GM12878 (cell line): ENCODE results near the gene RNF150. TPM values are rescaled to one million over a fixed set of nuclear protein-coding genes. Genes with fewer than 3 reads are reported as not detected.

ENCODE experiments used
- EP300 ChIP-seq, 2 experiments: fragments of 150-350 bp in 1 of 2; IDR thresholded peaks; 2 replicates each; pipeline ENCODE4 v1.6.1; 2011 to 2012; ENCODE audit warnings: low read depth in 2 of 2, low read length in 2 of 2, borderline replicate concordance in 1 of 2, improper control_type of control experiment in 1 of 2, inconsistent platforms in 1 of 2; ENCODE audit not compliant: control insufficient read depth in 1 of 2
- KLF5 ChIP-seq: fragments of 450-650 bp; IDR thresholded peaks from 2 replicates; pipeline ENCODE4 v1.6.1; 2014; ENCODE audit warnings: mild to moderate bottlenecking; ENCODE audit not compliant: partially characterized antibody
- PAX8 ChIP-seq: fragments of 450-650 bp; IDR thresholded peaks from 2 replicates; pipeline ENCODE4 v1.6.1; 2017; ENCODE audit warnings: mild to moderate bottlenecking, moderate library complexity
- ZNF592 ChIP-seq: fragments of 450-650 bp; IDR thresholded peaks from 2 replicates; pipeline ENCODE4 v1.6.1; 2017; ENCODE audit warnings: mild to moderate bottlenecking, moderate library complexity
- polyA plus RNA-seq, 11 experiments: library from polyadenylated mRNA; depleted of rRNA in 4 of 11; unstranded in 6 of 11; stranded (reverse) in 5 of 11; fragments of >200 nt; fragmentation: Nextera tagmentation in 4 of 11; fragmentation: Illumina TruSeq in 1 of 11; extraction: Ambion mirVana in 4 of 11; extraction: Trizol in 1 of 11; gene quantifications; 1 replicate in 1 of 11; 2 replicates in 10 of 11; pipeline versions ENCODE4 v1.2.1 to v1.2.3, GENCODE V29; 2011 to 2016; ENCODE audit warnings: inconsistent platforms in 2 of 11, missing spikeins in 2 of 11, low read depth in 1 of 11
- total RNA-seq, 4 experiments: library from RNA; depleted of rRNA in 3 of 4; stranded (reverse); fragments of >200 nt in 3 of 4; fragmentation: Illumina TruSeq in 1 of 4; extraction: Trizol in 1 of 4; gene quantifications; 2 replicates each; pipeline versions ENCODE4 v1.2.1 to v1.2.3, GENCODE V29; 2013 to 2021
- TF ChIP-seq, protein P1 (sequence below): fragments of 450-650 bp; IDR thresholded peaks from 2 replicates; pipeline ENCODE4 v1.6.1; 2016; ENCODE audit warnings: mild to moderate bottlenecking
- TF ChIP-seq, protein P2 (sequence below): IDR thresholded peaks from 2 replicates; pipeline ENCODE4 v1.6.1; 2012; ENCODE audit warnings: low read length, inconsistent platforms
- TF ChIP-seq, protein P3 (sequence below): IDR thresholded peaks from 2 replicates; pipeline ENCODE4 v1.6.1; 2012; ENCODE audit warnings: improper control_type of control experiment, low read depth, low read length; ENCODE audit not compliant: insufficient replicate concordance

RNF150 gene
- total and polyA plus RNA-seq, 10 of the 15 experiments (the other 5 are each of a cell fraction or from before 2014, with no cell fraction given), result 0.01 to 2.3 (median 0.04) TPM; not detected in 6

DNA sequence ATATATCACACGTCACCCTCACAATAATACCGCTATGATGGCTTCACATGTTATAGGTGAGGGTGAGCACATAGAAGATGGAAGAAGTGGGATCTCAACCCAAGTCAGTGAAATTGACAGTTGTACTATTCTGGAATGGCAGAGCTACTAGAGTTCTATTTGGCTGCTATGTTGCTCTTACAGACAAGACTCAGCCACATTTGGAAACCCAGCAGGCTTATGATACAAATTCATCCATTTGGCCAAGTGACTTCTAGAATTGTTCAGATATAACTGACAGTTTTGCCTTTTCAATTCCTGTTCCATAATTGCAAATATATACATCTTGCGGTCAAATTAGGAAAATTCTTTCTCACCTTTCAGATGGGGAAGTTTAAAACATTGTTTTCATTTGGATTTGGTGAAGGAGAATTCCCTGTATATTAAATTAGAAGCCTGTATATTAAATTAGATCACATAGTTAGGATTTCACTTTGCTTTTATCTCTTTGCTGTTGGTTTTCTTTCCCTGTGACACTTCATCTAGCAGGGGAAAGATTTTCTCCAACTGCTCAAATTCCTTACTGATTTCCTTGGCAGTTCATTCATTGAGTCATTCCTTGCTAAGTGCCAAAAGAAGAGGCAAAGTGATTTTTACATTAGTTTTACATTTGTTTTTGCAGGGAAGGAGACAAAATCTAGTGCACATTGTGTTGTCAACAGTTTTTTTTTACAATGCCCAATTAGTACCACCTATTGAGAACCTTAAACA is 256.5 kb downstream of the RNF150 start (continued):
- TF ChIP-seq ZNF592 (no peak), PAX8 (no peak), EP300 (IDR thresholded peaks at IDR 0.05; ENCODE audit: borderline replicate concordance in 1 of 2, control insufficient read depth in 1 of 2, low read depth in 2 of 2, low read length in 2 of 2) (no peak), KLF5 (no peak)
- TF ChIP-seq, protein P1, sequence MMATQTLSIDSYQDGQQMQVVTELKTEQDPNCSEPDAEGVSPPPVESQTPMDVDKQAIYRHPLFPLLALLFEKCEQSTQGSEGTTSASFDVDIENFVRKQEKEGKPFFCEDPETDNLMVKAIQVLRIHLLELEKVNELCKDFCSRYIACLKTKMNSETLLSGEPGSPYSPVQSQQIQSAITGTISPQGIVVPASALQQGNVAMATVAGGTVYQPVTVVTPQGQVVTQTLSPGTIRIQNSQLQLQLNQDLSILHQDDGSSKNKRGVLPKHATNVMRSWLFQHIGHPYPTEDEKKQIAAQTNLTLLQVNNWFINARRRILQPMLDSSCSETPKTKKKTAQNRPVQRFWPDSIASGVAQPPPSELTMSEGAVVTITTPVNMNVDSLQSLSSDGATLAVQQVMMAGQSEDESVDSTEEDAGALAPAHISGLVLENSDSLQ, result no peak
- TF ChIP-seq, protein P2, sequence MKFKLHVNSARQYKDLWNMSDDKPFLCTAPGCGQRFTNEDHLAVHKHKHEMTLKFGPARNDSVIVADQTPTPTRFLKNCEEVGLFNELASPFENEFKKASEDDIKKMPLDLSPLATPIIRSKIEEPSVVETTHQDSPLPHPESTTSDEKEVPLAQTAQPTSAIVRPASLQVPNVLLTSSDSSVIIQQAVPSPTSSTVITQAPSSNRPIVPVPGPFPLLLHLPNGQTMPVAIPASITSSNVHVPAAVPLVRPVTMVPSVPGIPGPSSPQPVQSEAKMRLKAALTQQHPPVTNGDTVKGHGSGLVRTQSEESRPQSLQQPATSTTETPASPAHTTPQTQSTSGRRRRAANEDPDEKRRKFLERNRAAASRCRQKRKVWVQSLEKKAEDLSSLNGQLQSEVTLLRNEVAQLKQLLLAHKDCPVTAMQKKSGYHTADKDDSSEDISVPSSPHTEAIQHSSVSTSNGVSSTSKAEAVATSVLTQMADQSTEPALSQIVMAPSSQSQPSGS, result no peak
- TF ChIP-seq, protein P3, sequence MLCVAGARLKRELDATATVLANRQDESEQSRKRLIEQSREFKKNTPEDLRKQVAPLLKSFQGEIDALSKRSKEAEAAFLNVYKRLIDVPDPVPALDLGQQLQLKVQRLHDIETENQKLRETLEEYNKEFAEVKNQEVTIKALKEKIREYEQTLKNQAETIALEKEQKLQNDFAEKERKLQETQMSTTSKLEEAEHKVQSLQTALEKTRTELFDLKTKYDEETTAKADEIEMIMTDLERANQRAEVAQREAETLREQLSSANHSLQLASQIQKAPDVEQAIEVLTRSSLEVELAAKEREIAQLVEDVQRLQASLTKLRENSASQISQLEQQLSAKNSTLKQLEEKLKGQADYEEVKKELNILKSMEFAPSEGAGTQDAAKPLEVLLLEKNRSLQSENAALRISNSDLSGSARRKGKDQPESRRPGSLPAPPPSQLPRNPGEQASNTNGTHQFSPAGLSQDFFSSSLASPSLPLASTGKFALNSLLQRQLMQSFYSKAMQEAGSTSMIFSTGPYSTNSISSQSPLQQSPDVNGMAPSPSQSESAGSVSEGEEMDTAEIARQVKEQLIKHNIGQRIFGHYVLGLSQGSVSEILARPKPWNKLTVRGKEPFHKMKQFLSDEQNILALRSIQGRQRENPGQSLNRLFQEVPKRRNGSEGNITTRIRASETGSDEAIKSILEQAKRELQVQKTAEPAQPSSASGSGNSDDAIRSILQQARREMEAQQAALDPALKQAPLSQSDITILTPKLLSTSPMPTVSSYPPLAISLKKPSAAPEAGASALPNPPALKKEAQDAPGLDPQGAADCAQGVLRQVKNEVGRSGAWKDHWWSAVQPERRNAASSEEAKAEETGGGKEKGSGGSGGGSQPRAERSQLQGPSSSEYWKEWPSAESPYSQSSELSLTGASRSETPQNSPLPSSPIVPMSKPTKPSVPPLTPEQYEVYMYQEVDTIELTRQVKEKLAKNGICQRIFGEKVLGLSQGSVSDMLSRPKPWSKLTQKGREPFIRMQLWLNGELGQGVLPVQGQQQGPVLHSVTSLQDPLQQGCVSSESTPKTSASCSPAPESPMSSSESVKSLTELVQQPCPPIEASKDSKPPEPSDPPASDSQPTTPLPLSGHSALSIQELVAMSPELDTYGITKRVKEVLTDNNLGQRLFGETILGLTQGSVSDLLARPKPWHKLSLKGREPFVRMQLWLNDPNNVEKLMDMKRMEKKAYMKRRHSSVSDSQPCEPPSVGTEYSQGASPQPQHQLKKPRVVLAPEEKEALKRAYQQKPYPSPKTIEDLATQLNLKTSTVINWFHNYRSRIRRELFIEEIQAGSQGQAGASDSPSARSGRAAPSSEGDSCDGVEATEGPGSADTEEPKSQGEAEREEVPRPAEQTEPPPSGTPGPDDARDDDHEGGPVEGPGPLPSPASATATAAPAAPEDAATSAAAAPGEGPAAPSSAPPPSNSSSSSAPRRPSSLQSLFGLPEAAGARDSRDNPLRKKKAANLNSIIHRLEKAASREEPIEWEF, result no peak
